GM19467 (cell line): ENCODE data around the gene BRD2.

ENCODE experiments used
- ATAC-seq: cut with Tn5 transposase; IDR thresholded peaks from one replicate; pipeline ENCODE4 v1.9.1; 2021; ENCODE audit warnings: mild to moderate bottlenecking, moderate library complexity; ENCODE audit not compliant: unreplicated experiment

Gene BRD2

DNA sequence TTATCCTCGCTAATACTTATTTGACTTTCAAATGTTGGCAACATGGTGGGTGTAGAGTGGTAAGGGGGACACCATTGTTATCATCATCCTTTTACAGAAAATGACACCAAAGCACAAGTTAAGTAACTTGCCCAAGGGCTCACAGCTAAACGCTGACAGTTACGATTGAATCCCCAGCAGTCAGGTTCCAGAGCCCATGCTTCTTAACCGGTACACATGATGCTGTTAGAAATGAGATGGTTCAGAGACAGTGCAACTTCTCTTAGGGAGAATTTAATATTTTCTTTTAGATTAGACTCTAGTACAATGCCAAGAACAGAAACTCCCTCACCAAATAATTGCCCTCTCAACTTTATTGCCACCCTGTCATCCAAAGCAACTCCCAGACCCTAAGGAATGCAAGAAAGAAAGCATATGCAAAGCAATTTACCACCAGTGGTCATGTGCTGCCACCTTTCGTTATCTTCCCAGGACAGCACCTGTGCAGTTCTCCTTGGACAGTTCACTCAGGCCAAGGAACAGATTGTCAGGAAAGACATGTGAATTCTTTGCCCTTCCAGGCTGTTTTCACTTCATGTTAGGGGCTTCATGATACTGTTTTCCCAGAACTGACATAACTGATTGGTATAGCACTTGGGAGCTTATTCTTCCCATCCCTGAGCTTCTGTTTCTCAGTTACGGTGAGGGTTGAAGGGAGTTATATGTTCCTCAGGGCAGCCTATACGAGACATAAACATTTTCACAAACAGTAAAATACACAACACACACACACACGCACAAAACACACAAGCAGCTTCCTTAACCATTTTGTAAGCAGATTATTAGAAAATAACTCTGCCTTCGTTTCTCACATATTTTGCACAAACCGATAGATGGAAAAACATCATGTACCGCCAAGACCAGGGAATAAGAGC, 20.6 kb upstream of the BRD2 start:
- no peak for ATAC-seq

DNA sequence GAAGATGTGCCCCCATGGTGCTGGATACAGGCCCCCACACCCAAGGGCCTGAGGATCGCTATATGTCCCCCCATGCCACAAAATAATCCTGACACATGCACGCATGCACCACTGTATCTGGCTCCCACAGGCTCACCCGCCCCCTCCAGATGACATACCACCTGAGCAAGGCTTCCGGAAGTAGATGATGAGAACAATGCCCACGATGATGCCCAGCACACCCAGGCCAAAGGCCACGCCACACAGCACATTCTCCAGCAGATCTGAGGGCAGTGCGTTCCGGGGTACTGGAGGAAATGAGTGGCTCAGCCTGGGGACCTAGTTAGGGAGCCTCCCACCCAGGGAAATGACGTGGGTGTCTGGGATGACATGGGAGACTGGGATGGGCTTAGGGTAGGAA, 19.3 kb upstream of the BRD2 start:
- no peak for ATAC-seq

DNA sequence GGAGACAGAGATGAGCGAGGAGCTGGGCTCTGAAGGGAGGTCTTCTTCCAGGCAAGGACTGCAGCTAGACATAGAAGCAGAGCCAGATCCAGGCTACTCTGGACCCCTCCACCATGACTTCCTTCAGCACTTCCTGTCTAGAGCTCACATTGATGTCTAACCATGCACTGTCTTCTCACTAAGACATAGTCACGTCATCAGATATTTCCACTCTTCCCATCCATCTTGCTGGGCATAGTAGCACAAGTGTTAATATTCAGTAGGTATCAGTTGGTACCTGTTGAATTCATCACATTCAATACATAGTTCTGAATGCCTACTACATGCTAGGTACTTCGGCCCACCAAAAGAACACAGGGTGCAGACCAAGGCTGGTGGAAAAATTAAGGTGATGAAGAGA, 18.4 kb upstream of the BRD2 start:
- no peak for ATAC-seq

- ATAC-seq: no peak
Observed at GRCh38 chr6:32950449-32950848, 17.9 kb upstream of the BRD2 start.

DNA sequence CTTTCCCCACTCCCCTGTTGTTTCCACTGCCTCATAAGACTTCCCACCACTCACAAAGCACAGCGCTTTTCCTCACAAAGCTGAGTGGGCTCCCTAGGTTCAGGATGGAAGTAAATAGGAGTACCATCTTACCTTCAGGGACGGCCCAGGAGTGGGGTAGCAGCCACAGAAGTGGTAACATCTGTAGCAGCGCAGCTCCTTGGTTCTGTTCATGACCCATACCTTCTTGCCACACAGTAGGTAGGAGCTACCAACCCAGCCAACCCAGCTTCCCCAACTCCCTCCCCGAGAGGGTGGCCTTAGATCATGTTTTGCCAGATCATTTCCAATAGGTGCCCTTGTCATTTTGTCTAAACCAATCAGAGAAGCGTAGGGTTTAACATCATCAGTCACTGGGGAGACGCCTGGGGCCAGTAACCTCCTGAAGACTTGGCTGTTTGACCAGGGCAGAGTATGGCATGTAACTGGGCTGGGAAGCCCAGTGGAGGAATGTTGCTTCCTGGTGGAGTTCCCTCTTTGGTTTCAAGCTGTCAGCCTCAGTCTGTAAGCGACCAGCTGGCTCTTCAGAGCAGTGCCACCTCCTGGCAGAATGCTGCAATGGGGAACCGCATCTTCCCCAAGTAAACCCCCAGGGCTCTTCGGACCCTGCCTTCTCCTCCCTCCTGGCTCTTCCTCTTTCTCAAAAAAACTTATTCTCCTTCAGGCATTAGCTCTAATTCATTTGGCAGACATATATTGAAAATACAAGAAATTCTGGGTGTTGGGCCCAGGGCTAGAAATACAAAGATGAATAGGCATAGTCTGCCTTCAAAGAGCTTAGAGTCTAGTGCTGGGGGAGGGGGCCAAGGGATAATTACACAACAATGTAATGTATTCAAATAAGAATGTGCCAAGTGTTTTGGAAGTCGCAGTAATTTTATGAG, 15.3 kb upstream of the BRD2 start, which contains the start of gene HLA-DMA:
HLA-DMA (minus strand) TSS at position 281 of the 923 bp plus-strand sequence; CDS start at position 220, 61 bp downstream.
- ATAC-seq: peak; percentile 76

GRCh38 chr6:32953775-32954174, 14.6 kb upstream of the BRD2 start:
- ATAC-seq: no peak

- no peak for ATAC-seq
Observed at GRCh38 chr6:32954267-32954666, 14.1 kb upstream of the BRD2 start.

DNA sequence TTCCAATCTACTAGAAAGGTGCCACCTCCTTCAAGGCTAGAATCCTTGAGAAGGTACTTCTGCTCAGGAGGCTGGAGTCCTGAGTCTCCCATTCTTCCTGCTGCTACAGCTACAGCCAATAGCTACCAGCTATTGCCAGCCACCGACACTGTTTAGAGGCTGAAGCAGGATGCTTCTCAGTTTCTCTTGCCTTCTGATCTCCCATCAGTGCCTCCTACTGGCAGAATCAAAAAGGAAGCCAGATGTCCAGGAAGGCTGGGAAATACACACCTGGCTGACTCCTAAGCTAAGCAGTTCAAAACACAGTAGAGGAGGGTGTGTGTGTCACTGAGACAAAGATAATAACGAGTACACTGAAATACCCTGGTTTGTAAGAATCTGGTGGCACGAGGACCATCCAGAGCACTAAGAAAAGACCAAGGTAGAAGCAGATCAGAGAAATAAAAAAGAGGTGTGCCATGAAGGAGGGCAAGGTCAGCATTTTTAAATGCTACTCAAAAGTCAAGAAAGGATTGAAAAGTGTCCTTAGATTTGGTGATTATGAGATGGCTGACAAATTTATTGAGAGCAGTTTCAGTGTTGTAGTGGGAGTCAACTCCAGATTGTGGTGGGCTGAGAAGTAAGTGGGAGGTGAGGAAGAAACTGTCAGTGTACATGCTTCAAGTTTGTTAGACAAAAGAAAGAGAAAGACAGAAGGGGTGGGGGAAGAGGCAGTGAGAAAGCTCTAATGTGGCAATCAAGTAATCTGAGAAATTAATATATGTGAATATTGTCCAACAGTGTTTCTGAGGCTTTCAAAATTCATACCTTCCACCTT, 13.2 kb upstream of the BRD2 start:
- ATAC-seq: no peak

- ATAC-seq: no peak
Observed at GRCh38 chr6:32956176-32956575, 12.2 kb upstream of the BRD2 start.

- ATAC-seq: no peak
Observed at GRCh38 chr6:32960563-32960962, 7.8 kb upstream of the BRD2 start.

- ATAC-seq: no peak
Observed at GRCh38 chr6:32962213-32962826, 6.1 kb upstream of the BRD2 start.

- ATAC-seq: no peak
Observed at GRCh38 chr6:32963866-32964265, 4.5 kb upstream of the BRD2 start.

- ATAC-seq: no peak
Observed at GRCh38 chr6:32964776-32965175, 3.6 kb upstream of the BRD2 start.

DNA sequence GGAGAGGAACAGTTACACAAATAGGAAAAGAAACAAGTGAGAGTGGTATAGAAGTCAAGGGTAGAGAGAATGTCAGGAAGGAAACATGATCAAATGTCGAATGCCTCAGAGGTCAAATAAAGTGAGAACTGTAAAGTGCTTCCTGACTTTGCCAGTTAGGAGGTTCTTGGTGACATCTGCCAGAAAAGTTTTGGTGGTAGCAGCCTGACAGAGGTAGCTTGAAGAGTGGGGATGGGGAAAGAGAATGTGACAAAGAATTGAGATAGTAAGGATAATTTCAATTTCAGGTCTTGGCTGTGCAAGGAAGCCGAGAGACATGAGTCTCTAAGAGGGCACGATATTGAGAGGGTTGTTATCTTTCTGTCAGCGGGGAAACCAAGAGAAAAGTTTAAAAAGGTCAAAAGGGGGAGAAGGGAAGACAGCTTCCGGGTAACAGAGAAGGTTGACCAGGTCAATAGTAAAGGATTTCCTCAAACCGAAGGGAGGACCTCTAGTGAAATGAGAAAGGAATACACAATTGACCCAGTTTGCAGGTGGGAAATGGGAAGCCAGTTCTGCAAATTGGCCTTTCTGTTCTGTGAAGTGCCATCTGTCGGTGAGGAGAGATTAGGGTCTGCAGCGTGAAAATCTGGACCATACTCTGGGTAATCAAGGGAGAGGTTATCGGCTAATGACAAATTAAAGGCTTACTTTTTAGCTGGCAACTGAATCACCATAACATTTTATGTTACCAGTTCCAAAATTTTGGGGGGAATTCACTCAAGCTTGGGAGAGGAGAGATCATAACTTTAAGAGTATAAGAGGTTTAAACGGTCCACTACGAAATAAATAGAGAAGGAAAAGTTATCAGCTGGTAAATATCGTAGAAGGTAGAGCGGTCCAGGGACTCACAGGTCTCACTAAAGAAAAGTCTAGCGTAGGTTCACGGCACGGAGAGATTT, 973 bp upstream of the BRD2 start:
- ATAC-seq: no peak

DNA sequence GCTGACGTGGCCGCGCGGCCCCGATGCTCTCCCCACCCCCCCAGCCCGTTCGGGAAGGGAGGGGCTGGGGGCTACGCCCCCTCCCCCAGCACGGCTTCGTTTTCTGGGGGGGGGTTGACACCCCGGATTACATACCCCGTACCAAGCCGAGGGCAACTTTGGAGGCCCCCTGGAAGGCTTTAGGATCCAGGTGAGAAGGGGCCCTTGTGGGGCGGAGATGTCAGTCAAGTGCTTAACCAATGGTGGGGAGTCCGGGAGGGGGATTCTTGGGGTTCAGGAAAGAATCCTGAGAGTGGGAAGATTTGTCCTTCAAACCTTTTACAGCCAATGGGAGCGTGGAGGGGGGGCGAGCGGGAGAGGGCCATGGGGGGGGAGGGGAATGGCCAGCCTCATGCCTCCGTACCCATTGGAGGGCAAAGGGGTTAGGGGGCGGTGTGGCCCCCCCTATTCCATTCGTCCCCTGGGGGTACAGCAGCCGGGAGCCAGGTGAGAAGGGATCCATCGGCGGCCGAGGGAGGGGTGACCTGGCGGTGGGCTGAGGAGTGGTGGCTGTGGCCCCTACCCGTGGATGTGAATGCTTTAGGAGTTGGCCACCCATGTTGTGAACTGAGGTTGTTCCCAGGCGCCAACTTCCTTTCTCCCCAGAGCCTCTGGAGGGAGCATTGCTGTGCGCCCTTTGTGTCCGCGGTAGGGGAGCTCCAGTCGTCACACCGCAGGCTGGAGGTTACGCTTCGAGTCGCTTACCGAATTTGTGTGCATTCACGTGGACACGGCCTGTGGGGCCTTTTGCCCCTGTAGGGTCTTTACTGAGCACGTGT, 682 bp downstream of the BRD2 start:
- ATAC-seq: no peak

DNA sequence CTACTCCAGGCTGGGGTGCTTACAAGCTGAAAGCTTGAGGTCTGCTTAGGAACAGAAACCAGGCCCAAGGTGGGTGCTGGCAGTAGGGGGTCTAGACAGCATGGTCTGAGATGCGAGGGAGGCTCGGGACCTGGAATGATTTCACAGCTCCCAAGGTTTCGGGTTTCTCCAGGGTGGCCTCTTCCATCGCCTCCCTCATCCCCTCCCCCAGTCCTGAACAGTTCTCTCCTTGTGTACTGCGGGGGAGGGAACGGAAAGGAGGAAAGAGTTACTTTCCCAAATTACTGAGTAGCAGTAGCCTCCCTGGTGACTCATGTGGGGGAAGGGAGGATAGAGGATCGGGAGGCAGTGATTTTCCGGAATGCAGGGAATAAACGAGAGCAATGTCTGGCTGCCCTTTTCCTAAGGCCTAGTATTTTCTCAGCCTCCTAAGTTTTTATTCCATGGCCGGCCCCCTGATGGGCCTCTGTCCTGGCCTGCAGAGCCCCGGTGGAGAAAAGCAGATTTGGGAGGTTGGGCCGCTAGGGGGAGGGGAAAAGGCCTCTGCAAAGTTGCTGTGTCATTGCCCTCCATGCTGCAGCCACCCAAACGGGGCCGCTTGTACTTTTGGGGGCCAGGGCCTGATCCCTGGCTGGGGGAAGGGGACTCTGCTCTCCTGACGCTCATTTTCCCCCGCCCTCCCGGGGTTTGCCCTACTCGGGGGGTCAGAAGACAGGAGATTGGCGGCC, 1.5 kb downstream of the BRD2 start:
- no peak for ATAC-seq

GRCh38 chr6:32970413-32971241, 2.2 kb downstream of the BRD2 start:
- no peak for ATAC-seq
